HG03025 (cell line): Measurements from ENCODE around the gene YOD1.

ENCODE experiments used
- ATAC-seq: cut with Tn5 transposase; IDR thresholded peaks from one replicate; pipeline ENCODE4 v1.9.1; 2021; ENCODE audit warnings: mild to moderate bottlenecking, moderate library complexity; ENCODE audit not compliant: unreplicated experiment, low FRiP score

Gene YOD1

GRCh38 chr1:207073906-207074820 is 23.2 kb upstream of the YOD1 start:
- no peak for ATAC-seq

GRCh38 chr1:207072233-207072632 is 21.2 kb upstream of the YOD1 start:
- no peak for ATAC-seq

- no peak for ATAC-seq
These were observed 20.4 kb upstream of the YOD1 start for GRCh38 chr1:207071426-207071825.

- ATAC-seq: no peak
These were observed 19.8 kb upstream of the YOD1 start for GRCh38 chr1:207070811-207071210.

- no peak for ATAC-seq
These were observed 19.0 kb upstream of the YOD1 start for GRCh38 chr1:207069858-207070506.

- ATAC-seq: no peak
These were observed 18.1 kb upstream of the YOD1 start for GRCh38 chr1:207069061-207069460.

GRCh38 chr1:207067665-207068064 is 16.7 kb upstream of the YOD1 start:
- ATAC-seq: no peak

- no peak for ATAC-seq
These were observed 16.2 kb upstream of the YOD1 start for GRCh38 chr1:207067185-207067584.

GRCh38 chr1:207064561-207064960 is 13.6 kb upstream of the YOD1 start:
- ATAC-seq: no peak

- ATAC-seq: no peak
These were observed 12.0 kb upstream of the YOD1 start for GRCh38 chr1:207063014-207063413.

GRCh38 chr1:207062058-207062457 is 11.1 kb upstream of the YOD1 start:
- no peak for ATAC-seq

GRCh38 chr1:207060596-207060995 is 9.6 kb upstream of the YOD1 start:
- ATAC-seq: no peak

- no peak for ATAC-seq
These were observed 8.9 kb upstream of the YOD1 start for GRCh38 chr1:207059881-207060280.

- ATAC-seq: no peak
These were observed 8.2 kb upstream of the YOD1 start for GRCh38 chr1:207058878-207059867.

GRCh38 chr1:207058252-207058651 is 7.2 kb upstream of the YOD1 start:
- ATAC-seq: no peak

GRCh38 chr1:207056673-207057072 is 5.7 kb upstream of the YOD1 start:
- no peak for ATAC-seq

GRCh38 chr1:207055386-207056001 is 4.5 kb upstream of the YOD1 start:
- ATAC-seq: no peak

- ATAC-seq: no peak
These were observed 3.5 kb upstream of the YOD1 start for GRCh38 chr1:207054491-207054890.

GRCh38 chr1:207052911-207053769 is 2.1 kb upstream of the YOD1 start, which contains the start of gene PFKFB2:
PFKFB2 (plus strand) TSS chr1:207053275; CDS start chr1:207054718, 1,443 bp downstream.
- ATAC-seq: peak; percentile 70
